HepG2 (cell line): ENCODE data around the gene ABHD15. TPM values are rescaled to one million over a fixed set of nuclear protein-coding genes. Genes with fewer than 3 reads are reported as not detected.
A peak's percentile ranks its signal among the peaks of the same experiment; 100 is the strongest.

Experiments used
- ATM ChIP-seq: fragments of 450-650 bp; IDR thresholded peaks from 2 replicates; pipeline ENCODE4 v1.7.1; 2017; ENCODE audit warnings: mild to moderate bottlenecking, borderline replicate concordance
- CBFB ChIP-seq: sonication (generic); formaldehyde crosslinking; IDR thresholded peaks from 2 replicates; pipeline ENCODE4 v1.4.0; 2020; ENCODE audit warnings: missing genetic modification reagents
- DNMT1 ChIP-seq: sonication (generic); formaldehyde crosslinking; IDR thresholded peaks from 2 replicates; pipeline ENCODE4 v1.5.1; 2020; ENCODE audit warnings: mild to moderate bottlenecking, missing genetic modification reagents
- ESRRA ChIP-seq: sonication (generic); formaldehyde crosslinking; IDR thresholded peaks from 2 replicates; pipeline ENCODE4 v1.5.1; 2020; ENCODE audit warnings: mild to moderate bottlenecking, low read depth, missing genetic modification reagents
- FOXP1 ChIP-seq, 2 experiments: fragments of 450-650 bp in 1 of 2; IDR thresholded peaks; 2 replicates each; pipeline ENCODE4 v1.6.1; 2017 to 2018; ENCODE audit warnings: antibody characterized with exemption in 1 of 2
- KDM5B ChIP-seq: sonication (generic); formaldehyde crosslinking; IDR thresholded peaks from 2 replicates; pipeline ENCODE4 v1.4.0; 2020; ENCODE audit warnings: missing genetic modification reagents, mild to moderate bottlenecking, borderline replicate concordance
- KLF15 ChIP-seq: sonication (generic); formaldehyde crosslinking; IDR thresholded peaks from 2 replicates; pipeline ENCODE4 v1.8.1; 2023; ENCODE audit warnings: borderline replicate concordance, mild to moderate bottlenecking, inconsistent platforms, missing genetic modification reagents, mixed read lengths
- NR2F2 ChIP-seq: IDR thresholded peaks from 2 replicates; pipeline ENCODE4 v1.6.1; 2012; ENCODE audit warnings: low read depth, inconsistent platforms, borderline replicate concordance
- PAF1 ChIP-seq: IDR thresholded peaks from 2 replicates; pipeline ENCODE4 v1.6.1; 2016; ENCODE audit warnings: missing genetic modification reagents, missing compliant biosample characterization
- RXRA ChIP-seq: sonication (generic); formaldehyde crosslinking; IDR thresholded peaks from 2 replicates; pipeline ENCODE4 v1.5.1; 2020; ENCODE audit warnings: missing genetic modification reagents
- SKI ChIP-seq: fragments of 450-650 bp; IDR thresholded peaks from one replicate; pipeline ENCODE4 v1.6.1; 2018; ENCODE audit warnings: mild to moderate bottlenecking; ENCODE audit not compliant: partially characterized antibody
- SOX5 ChIP-seq: IDR thresholded peaks from 2 replicates; pipeline ENCODE4 v1.6.1; 2016; ENCODE audit warnings: borderline replicate concordance
- TEAD2 ChIP-seq: sonication (generic); formaldehyde crosslinking; IDR thresholded peaks from 2 replicates; pipeline ENCODE4 v1.9.0; 2021; ENCODE audit warnings: missing genetic modification reagents
- ZHX1 ChIP-seq: sonication (generic); formaldehyde crosslinking; IDR thresholded peaks from 2 replicates; pipeline ENCODE4 v1.8.1; 2022; ENCODE audit warnings: low read depth, mild to moderate bottlenecking, missing genetic modification reagents
- ZNF17 ChIP-seq: sonication (generic); formaldehyde crosslinking; IDR thresholded peaks from 2 replicates; pipeline ENCODE4 v1.5.0; 2020; ENCODE audit warnings: mild to moderate bottlenecking, missing genetic modification reagents
- ZNF317 ChIP-seq: sonication (generic); formaldehyde crosslinking; IDR thresholded peaks from 2 replicates; pipeline ENCODE4 v1.5.0; 2020; ENCODE audit warnings: mild to moderate bottlenecking, missing genetic modification reagents
- ZNF382 ChIP-seq: sonication (generic); formaldehyde crosslinking; IDR thresholded peaks from 2 replicates; pipeline ENCODE4 v1.5.0; 2020; ENCODE audit warnings: missing genetic modification reagents, mild to moderate bottlenecking, borderline replicate concordance
- ZNF546 ChIP-seq: sonication (generic); formaldehyde crosslinking; conservative IDR thresholded peaks from 2 replicates; pipeline ENCODE4 v1.8.1; 2023; ENCODE audit warnings: mild to moderate bottlenecking, missing genetic modification reagents
- ZNF563 ChIP-seq: sonication (generic); formaldehyde crosslinking; IDR thresholded peaks from 2 replicates; pipeline ENCODE4 v1.8.0; 2022; ENCODE audit warnings: mild to moderate bottlenecking, moderate library complexity, missing genetic modification reagents
- ZNF713 ChIP-seq: sonication (generic); formaldehyde crosslinking; IDR thresholded peaks from 2 replicates; pipeline ENCODE4 v1.4.0; 2020; ENCODE audit warnings: mild to moderate bottlenecking, missing genetic modification reagents
- ZNF746 ChIP-seq: sonication (generic); formaldehyde crosslinking; IDR thresholded peaks from 2 replicates; pipeline ENCODE4 v1.8.0; 2022; ENCODE audit warnings: mild to moderate bottlenecking, missing genetic modification reagents
- ZNF879 ChIP-seq: sonication (generic); formaldehyde crosslinking; IDR thresholded peaks from 2 replicates; pipeline ENCODE4 v1.8.1; 2023; ENCODE audit warnings: missing genetic modification reagents
- polyA plus RNA-seq, 8 experiments: library from polyadenylated mRNA; depleted of rRNA in 3 of 8; stranded (reverse) in 7 of 8; unstranded in 1 of 8; fragments of >200 nt; fragmentation: Illumina TruSeq in 4 of 8; extraction: Trizol in 4 of 8; gene quantifications; 2 replicates each; pipeline versions ENCODE4 v1.2.1 to v1.2.3, GENCODE V29; 2011 to 2016; ENCODE audit warnings: low read depth in 4 of 8, missing spikeins in 1 of 8, mixed read lengths in 1 of 8; ENCODE audit not compliant: insufficient read depth in 1 of 8
- total RNA-seq, 5 experiments: library from RNA; depleted of rRNA; stranded (reverse); fragments of >200 nt; fragmentation: Illumina TruSeq; extraction: Trizol; gene quantifications; 2 replicates each; pipeline ENCODE4 v1.2.3, GENCODE V29; 2016; ENCODE audit warnings: low read depth in 1 of 5
- TF ChIP-seq, protein P1 (sequence below): sonication (generic); formaldehyde crosslinking; IDR thresholded peaks from 2 replicates; pipeline ENCODE4 v1.4.0; 2020; ENCODE audit warnings: missing genetic modification reagents
- TF ChIP-seq, protein P2 (sequence below): sonication (generic); formaldehyde crosslinking; IDR thresholded peaks from 2 replicates; pipeline ENCODE4 v1.4.0; 2020; ENCODE audit warnings: mild to moderate bottlenecking, missing genetic modification reagents

Gene ABHD15
- total and polyA plus RNA-seq, 2 of the 13 experiments (the other 11 are each of a cell fraction or from before 2014, with no cell fraction given): 2.4 to 7.7 TPM

DNA sequence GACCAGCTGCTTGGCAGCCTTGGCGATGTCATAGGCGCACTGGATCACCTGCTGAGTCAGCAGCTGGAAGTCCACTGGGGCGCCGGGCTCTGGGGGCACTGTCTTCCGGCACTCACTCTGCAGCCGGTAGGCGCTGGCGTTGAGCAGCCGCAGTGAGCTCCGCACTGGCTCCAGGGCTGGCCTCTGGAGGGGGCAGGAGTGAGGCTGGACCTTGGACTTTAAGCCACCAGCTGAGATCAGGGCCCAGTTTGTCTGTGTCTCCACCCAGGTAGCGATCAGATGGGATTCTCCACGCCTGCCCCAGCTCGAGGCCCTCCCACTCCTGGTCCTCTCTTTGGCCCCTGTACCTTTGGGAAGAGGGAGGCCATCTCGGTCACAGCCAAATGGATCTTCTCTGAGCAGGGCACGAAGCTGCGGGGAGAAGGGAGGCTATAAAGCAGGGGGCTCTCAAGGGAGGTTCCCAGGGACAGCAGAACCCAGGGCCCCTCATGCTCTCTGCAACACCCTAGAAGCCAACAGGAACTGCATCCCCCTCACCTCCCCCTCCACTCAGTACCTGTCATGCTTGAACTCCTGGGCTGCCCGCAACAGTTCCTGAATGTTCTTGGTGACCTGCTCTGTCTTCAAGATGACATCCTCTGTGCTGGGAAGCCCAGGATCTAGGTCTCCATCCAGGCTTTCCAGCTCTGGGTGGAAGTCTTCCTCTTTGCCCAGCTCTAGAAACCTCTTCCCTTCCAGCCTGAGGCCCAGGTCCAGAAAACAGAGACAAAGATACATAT lies 8.1 kb upstream of the ABHD15 start (continued):
- peak; percentile 76; the same call in 1 of the 2 replicates for TF ChIP-seq KDM5B (CRISPR knock-in tag)
- peak; percentile 92; the same call in 1 of the 2 replicates for TF ChIP-seq ZNF546 (CRISPR knock-in tag)
- no peak for TF ChIP-seq ZNF879 (CRISPR knock-in tag)
- TF ChIP-seq SKI: peak; percentile 80
- no peak; the same call in 1 of the 2 replicates for TF ChIP-seq ZNF563
- no peak for TF ChIP-seq KLF15 (CRISPR knock-in tag)
- no peak for TF ChIP-seq CBFB (CRISPR knock-in tag)
- TF ChIP-seq, protein P1, sequence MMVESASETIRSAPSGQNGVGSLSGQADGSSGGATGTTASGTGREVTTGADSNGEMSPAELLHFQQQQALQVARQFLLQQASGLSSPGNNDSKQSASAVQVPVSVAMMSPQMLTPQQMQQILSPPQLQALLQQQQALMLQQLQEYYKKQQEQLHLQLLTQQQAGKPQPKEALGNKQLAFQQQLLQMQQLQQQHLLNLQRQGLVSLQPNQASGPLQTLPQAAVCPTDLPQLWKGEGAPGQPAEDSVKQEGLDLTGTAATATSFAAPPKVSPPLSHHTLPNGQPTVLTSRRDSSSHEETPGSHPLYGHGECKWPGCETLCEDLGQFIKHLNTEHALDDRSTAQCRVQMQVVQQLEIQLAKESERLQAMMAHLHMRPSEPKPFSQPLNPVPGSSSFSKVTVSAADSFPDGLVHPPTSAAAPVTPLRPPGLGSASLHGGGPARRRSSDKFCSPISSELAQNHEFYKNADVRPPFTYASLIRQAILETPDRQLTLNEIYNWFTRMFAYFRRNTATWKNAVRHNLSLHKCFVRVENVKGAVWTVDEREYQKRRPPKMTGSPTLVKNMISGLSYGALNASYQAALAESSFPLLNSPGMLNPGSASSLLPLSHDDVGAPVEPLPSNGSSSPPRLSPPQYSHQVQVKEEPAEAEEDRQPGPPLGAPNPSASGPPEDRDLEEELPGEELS (CRISPR knock-in tag): peak; percentile 39; the same call in 1 of the 2 replicates
- TF ChIP-seq ZNF17 (CRISPR knock-in tag): no peak
- peak; percentile 69; the same call in 1 of the 2 replicates for TF ChIP-seq ZNF746 (CRISPR knock-in tag)
- peak; percentile 87 for TF ChIP-seq ESRRA
- TF ChIP-seq, protein P2, sequence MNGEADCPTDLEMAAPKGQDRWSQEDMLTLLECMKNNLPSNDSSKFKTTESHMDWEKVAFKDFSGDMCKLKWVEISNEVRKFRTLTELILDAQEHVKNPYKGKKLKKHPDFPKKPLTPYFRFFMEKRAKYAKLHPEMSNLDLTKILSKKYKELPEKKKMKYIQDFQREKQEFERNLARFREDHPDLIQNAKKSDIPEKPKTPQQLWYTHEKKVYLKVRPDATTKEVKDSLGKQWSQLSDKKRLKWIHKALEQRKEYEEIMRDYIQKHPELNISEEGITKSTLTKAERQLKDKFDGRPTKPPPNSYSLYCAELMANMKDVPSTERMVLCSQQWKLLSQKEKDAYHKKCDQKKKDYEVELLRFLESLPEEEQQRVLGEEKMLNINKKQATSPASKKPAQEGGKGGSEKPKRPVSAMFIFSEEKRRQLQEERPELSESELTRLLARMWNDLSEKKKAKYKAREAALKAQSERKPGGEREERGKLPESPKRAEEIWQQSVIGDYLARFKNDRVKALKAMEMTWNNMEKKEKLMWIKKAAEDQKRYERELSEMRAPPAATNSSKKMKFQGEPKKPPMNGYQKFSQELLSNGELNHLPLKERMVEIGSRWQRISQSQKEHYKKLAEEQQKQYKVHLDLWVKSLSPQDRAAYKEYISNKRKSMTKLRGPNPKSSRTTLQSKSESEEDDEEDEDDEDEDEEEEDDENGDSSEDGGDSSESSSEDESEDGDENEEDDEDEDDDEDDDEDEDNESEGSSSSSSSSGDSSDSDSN (CRISPR knock-in tag): peak; percentile 93
- peak; percentile 84 for TF ChIP-seq RXRA (CRISPR knock-in tag)
- no peak for TF ChIP-seq ZNF382 (CRISPR knock-in tag)
- no peak for TF ChIP-seq TEAD2 (CRISPR knock-in tag)
- no peak for TF ChIP-seq ATM
- TF ChIP-seq ZNF317 (CRISPR knock-in tag): no peak
- peak; percentile 91; the same call in 1 of the 2 replicates for TF ChIP-seq DNMT1 (CRISPR knock-in tag)
- TF ChIP-seq SOX5 (CRISPR knock-in tag): peak; percentile 60
- no peak for TF ChIP-seq NR2F2
- no peak for TF ChIP-seq ZNF713 (CRISPR knock-in tag)
- TF ChIP-seq ZHX1 (CRISPR knock-in tag): no peak; the same call in 1 of the 2 replicates
- no peak for TF ChIP-seq PAF1
- TF ChIP-seq FOXP1 (IDR thresholded peaks at IDR 0.05): no peak
- TF ChIP-seq FOXP1 (CRISPR knock-in tag; IDR thresholded peaks at IDR 0.05): peak; percentile 19; the same call in 1 of the 2 replicates
